ENCODE measurements around the gene RUVBL2. TPM values are rescaled to one million over a fixed set of nuclear protein-coding genes. Genes with fewer than 3 reads are reported as not detected.
A peak's percentile ranks its signal among the peaks of the same experiment; 100 is the strongest.

RUVBL2 gene
- total RNA-seq, 1 donor from 2014 or later = 106 TPM

DNA sequence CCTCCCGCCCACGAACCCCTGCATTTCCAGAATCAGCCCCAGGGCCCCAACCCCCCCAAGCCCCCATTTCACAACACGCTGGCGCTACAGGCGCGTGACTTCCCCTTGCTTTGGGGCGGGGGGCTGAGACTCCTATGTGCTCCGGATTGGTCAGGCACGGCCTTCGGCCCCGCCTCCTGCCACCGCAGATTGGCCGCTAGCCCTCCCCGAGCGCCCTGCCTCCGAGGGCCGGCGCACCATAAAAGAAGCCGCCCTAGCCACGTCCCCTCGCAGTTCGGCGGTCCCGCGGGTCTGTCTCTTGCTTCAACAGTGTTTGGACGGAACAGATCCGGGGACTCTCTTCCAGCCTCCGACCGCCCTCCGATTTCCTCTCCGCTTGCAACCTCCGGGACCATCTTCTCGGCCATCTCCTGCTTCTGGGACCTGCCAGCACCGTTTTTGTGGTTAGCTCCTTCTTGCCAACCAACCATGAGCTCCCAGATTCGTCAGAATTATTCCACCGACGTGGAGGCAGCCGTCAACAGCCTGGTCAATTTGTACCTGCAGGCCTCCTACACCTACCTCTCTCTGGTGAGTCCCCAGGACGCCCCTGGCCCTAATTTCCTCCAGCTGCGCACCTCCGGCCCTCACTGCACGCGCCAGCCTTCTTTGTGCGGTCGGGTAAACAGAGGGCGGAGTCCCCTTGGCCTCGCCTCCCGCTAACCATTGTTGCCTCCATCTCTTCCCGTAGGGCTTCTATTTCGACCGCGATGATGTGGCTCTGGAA is 28.5 kb upstream of the RUVBL2 start, which contains the start of gene FTL:
Gene FTL, plus strand, starts transcription at position 270 of the 766 bp plus-strand sequence. Its CDS starts 199 bp downstream, at position 469.
- intact Hi-C loops (cut with DNase I) = loop anchor here (1.0 to 2.0 kb wide), 4 partner anchors 28 to 128 kb away; partner anchors contain the start of genes GYS1, HSD17B14, NUCB1 and RUVBL2
- peak within 1 kb of the TSS; percentile 89 to 96 for H3K27ac ChIP-seq
- DNase-seq (ENCODE audit: low spot score in 2 of 2) = peak; percentile 94 to 98
- TF ChIP-seq, protein P1, sequence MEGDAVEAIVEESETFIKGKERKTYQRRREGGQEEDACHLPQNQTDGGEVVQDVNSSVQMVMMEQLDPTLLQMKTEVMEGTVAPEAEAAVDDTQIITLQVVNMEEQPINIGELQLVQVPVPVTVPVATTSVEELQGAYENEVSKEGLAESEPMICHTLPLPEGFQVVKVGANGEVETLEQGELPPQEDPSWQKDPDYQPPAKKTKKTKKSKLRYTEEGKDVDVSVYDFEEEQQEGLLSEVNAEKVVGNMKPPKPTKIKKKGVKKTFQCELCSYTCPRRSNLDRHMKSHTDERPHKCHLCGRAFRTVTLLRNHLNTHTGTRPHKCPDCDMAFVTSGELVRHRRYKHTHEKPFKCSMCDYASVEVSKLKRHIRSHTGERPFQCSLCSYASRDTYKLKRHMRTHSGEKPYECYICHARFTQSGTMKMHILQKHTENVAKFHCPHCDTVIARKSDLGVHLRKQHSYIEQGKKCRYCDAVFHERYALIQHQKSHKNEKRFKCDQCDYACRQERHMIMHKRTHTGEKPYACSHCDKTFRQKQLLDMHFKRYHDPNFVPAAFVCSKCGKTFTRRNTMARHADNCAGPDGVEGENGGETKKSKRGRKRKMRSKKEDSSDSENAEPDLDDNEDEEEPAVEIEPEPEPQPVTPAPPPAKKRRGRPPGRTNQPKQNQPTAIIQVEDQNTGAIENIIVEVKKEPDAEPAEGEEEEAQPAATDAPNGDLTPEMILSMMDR (IDR thresholded peaks at IDR 0.05) = no peak
- peak within 1 kb of the TSS; percentile 89 to 94 for H3K4me3 ChIP-seq
- H3K27me3 ChIP-seq = no peaks in the 10 kb centered on the region
- H3K4me1 ChIP-seq = peaks cover 9 to 37% of the 10 kb centered on the region in 2 donors
- peaks cover 26 to 35% of the 10 kb centered on the region in 2 donors for H3K36me3 ChIP-seq
- H3K9me3 ChIP-seq = no peaks in the 10 kb centered on the region

DNA sequence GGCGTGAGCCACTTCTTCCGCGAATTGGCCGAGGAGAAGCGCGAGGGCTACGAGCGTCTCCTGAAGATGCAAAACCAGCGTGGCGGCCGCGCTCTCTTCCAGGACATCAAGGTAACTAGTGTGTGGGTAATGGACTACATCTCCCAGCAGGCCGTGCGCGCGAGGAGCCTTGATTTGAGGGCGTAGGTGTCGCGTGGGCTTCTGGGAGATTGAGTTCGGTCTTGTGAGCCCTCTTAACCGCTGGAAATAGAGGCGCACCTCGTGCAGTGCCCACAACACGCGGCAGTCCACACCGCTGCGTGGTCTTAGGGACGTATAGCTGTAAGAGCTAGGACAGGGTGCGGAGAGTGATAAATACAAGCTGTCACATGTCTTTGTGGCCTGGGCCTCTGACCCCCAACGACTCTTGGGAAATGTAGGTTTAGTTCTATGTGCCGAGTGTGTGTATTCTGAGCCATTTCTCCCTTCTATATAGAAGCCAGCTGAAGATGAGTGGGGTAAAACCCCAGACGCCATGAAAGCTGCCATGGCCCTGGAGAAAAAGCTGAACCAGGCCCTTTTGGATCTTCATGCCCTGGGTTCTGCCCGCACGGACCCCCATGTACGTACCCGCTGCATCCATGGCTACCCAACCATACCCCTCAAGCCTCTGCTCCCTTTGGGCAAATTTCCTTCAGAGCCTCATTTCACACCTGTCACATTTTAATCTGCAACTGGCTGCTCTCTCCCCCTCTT is 27.7 kb upstream of the RUVBL2 start:
- intact Hi-C loops (cut with DNase I) = loop anchor here (1.0 to 2.0 kb wide), 4 partner anchors 27 to 129 kb away; partner anchors contain the start of genes GYS1, HSD17B14, NUCB1 and RUVBL2
- H3K27ac ChIP-seq = peak overlapping the region; percentile 89 to 96
- H3K4me3 ChIP-seq = peak overlapping the region; percentile 89 to 94
- peaks cover 9 to 37% of the 10 kb centered on the region in 2 donors for H3K4me1 ChIP-seq
- H3K9me3 ChIP-seq = no peaks in the 10 kb centered on the region
- H3K36me3 ChIP-seq = peaks cover 32 to 41% of the 10 kb centered on the region in 2 donors
- TF ChIP-seq, protein P1 (IDR thresholded peaks at IDR 0.05) = no peak
- no peaks in the 10 kb centered on the region for H3K27me3 ChIP-seq
- DNase-seq (ENCODE audit: low spot score in 2 of 2) = peak; percentile 75 to 95

DNA sequence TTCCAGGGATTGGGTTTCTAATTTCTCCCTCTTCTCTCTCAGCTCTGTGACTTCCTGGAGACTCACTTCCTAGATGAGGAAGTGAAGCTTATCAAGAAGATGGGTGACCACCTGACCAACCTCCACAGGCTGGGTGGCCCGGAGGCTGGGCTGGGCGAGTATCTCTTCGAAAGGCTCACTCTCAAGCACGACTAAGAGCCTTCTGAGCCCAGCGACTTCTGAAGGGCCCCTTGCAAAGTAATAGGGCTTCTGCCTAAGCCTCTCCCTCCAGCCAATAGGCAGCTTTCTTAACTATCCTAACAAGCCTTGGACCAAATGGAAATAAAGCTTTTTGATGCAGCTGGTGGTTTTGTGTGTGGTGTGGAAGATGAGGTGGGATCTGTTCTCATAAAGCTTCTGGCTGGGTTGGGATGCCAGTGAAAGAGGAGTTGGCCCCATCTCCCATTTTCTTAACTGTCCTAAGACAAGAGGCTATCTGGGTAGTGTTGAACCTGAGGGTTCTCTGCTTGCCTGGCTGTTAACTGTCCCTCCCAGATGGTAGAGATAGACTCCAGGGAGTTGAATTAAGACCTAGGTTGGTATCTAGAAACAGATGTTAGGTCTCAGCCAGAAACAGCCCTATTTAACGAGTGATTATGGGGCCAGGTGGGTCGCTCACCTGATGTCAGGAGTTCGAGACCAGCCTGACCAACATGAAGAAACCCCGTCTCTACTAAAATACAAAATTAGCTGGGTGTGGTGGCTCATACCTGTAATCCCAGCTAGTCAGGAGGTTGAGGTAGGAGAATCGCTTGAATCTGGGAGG is 26.9 kb upstream of the RUVBL2 start:
- Histone ChIP-seq H3K27ac (peak overlapping the region; percentile 89 to 96), H3K4me3 (peak overlapping the region; percentile 89 to 94), H3K9me3 (no peaks in the 10 kb centered on the region), H3K4me1 (peaks cover 9 to 37% of the 10 kb centered on the region in 2 donors), H3K36me3 (peaks cover 34 to 47% of the 10 kb centered on the region in 2 donors), H3K27me3 (no peaks in the 10 kb centered on the region)
- no peak for DNase-seq (ENCODE audit: low spot score in 2 of 2)
- intact Hi-C loops (cut with DNase I) = no loop called here
- TF ChIP-seq, protein P1 (IDR thresholded peaks at IDR 0.05) = no peak

DNA sequence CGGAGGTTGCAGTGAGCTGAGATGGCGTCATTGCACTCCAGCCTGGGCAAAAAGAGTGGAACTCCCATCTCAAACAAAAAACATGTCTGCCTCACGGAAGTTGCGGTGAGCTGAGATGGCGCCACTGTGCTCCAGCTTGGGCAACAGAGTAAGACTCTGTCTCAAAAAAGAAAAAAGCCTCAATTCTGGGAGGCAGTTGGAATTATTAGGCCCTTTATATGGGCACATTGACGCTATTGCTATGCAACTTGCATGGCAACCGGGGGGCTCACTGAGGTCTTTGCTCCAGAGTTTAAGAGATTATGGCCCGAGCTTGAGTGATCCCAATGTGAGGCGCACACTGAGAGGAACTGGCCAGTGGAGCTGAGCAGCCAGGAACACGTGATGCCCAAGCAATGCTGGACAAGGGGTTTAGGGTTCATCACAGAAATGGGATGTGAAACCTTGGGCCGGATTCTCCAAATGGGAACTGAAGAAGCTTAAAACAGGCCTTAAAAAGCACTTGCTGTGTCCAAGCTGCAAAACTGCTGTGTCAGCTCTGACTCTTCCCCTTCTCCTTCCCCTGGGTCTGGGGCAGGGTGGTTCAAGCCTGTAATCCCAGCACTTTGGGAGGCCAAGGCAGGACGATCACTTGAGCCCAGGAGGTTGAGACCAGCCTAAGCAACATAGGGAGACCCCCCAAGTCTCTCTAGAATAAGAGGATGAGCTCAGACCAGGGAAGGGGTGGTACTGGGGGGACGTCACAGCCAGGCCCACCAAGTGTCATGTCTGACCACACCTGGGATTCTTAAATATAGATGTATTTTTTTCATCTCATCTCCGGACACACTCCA is 26.1 kb upstream of the RUVBL2 start:
- H3K4me3 ChIP-seq = peak overlapping the region; percentile 89 to 94
- no peak for DNase-seq (ENCODE audit: low spot score in 2 of 2)
- H3K9me3 ChIP-seq = no peaks in the 10 kb centered on the region
- H3K36me3 ChIP-seq = peaks cover 37 to 48% of the 10 kb centered on the region in 2 donors
- intact Hi-C loops (cut with DNase I) = loop anchor here (2.0 kb wide), 2 partner anchors 13 to 173 kb away; partner anchors contain the start of gene BAX
- H3K27me3 ChIP-seq = no peaks in the 10 kb centered on the region
- TF ChIP-seq, protein P1 (IDR thresholded peaks at IDR 0.05) = no peak
- peak overlapping the region; percentile 89 to 96 for H3K27ac ChIP-seq
- H3K4me1 ChIP-seq = peaks cover 9 to 35% of the 10 kb centered on the region in 2 donors

All from ascending aorta (tissue), 2 donors.